Upper lobe of left lung (tissue), 4 donors: Measurements from ENCODE around the gene SLC8A2.

Source experiments
- EP300 ChIP-seq, 4 donors: sonication (generic); formaldehyde crosslinking; IDR thresholded peaks; one replicate each; pipeline ENCODE4 v1.5.1; 2017; ENCODE audit warnings: antibody characterized with exemption in 4 of 4, control low read depth in 2 of 4
- POLR2A ChIP-seq, 4 donors: fragments of 450-650 bp; IDR thresholded peaks; one replicate each; pipeline ENCODE4 v1.5.1; 2016 to 2017; ENCODE audit warnings: antibody characterized with exemption in 4 of 4, mild to moderate bottlenecking in 2 of 4
- POLR2AphosphoS5 ChIP-seq, 2 donors: sonication (generic); formaldehyde crosslinking; IDR thresholded peaks; one replicate each; pipeline ENCODE4 v1.5.1; 2017; ENCODE audit warnings: antibody characterized with exemption in 2 of 2
- TF ChIP-seq, protein P1 (sequence below), 6 experiments: fragments of 450-650 bp in 4 of 6; fragments of 200-600 bp in 2 of 6; sonication (generic) in 2 of 6; IDR thresholded peaks; one replicate each; pipeline ENCODE4 v1.5.1; 2016 to 2019; ENCODE audit warnings: antibody characterized with exemption in 6 of 6

DNA sequence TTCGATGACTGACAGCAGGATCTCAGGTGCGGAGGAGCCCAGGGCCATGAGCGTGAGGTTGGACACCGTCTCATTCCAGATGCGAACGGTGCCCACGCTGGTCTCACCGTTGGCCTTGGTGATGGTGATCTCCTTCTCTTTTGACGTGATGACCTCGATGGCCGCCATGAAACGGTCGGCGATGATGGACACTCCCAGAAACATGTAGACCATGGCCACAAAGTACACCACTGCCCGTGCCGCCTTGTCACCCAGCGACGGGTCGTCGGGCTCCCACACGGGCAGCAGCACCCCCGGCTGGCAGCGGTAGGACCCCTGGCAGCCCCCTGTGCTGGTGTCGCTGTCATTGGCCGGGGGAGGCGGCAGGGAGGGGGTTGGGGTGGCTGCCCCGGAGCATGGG is 5.7 kb downstream of the SLC8A2 start:
- TF ChIP-seq, protein P1, sequence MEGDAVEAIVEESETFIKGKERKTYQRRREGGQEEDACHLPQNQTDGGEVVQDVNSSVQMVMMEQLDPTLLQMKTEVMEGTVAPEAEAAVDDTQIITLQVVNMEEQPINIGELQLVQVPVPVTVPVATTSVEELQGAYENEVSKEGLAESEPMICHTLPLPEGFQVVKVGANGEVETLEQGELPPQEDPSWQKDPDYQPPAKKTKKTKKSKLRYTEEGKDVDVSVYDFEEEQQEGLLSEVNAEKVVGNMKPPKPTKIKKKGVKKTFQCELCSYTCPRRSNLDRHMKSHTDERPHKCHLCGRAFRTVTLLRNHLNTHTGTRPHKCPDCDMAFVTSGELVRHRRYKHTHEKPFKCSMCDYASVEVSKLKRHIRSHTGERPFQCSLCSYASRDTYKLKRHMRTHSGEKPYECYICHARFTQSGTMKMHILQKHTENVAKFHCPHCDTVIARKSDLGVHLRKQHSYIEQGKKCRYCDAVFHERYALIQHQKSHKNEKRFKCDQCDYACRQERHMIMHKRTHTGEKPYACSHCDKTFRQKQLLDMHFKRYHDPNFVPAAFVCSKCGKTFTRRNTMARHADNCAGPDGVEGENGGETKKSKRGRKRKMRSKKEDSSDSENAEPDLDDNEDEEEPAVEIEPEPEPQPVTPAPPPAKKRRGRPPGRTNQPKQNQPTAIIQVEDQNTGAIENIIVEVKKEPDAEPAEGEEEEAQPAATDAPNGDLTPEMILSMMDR (IDR thresholded peaks at IDR 0.05): no peak
- TF ChIP-seq POLR2A (IDR thresholded peaks at IDR 0.05) (no peak), EP300 (IDR thresholded peaks at IDR 0.05) (no peak), POLR2AphosphoS5 (IDR thresholded peaks at IDR 0.05) (no peak)
